ENCODE results near the gene SLC6A13. TPM values are rescaled to one million over a fixed set of nuclear protein-coding genes. Genes with fewer than 3 reads are reported as not detected.

SLC6A13 gene
- total RNA-seq, 1 experiment from 2014 or later: not detected

DNA sequence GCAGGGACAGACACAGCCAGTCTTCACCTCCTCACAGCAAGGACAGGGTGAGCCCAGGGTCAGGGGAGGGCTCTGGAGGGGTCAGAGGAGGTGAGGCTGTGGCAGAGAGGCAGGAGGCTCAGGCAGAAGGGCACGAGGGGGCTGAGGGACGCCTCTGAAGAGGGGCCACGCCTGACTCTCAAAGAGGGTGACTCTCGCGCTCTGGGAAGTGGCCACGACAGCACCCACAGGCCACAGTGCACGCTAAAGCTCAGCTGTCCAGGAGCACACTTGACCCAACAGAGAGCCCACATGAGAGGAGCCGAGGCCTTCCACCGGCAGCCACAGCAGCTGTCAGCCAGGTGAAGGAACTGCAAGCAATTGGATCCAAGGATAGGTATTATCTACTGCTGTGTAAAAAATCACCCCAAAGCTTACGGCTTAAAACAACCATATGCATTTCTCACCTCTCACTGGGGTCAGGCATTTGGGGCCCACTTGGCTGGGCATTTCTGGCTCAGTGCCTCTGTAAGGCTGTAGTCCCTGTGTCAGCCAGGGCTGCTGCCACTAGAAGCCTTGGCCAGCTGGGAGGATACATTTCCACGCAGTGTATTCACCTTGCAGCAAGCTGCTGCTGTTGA, 76.5 kb downstream of the SLC6A13 start:
- Histone ChIP-seq H3K4me2 (no peak overlapping the region), H3K9me3 (ENCODE audit: insufficient read depth, low read depth) (no peaks in the 10 kb centered on the region), H3K4me1 (replicated peaks; ENCODE audit: insufficient read depth) (peaks cover 12% of the 10 kb centered on the region), H3K27me3 (ENCODE audit: insufficient read depth, low read depth) (peaks cover 20% of the 10 kb centered on the region), H3F3A (ENCODE audit: insufficient read depth, low read depth) (peaks cover 8% of the 10 kb centered on the region; the same call in 1 of the 2 replicates), H2AFZ (no peak overlapping the region), H3K4me3 (no peak overlapping the region), H3K27ac (no peak overlapping the region), H3K9me2 (ENCODE audit: insufficient read depth) (no peaks in the 10 kb centered on the region), H4K20me1 (ENCODE audit: insufficient read depth) (no peaks in the 10 kb centered on the region), H3K36me3 (ENCODE audit: low read depth) (no peaks in the 10 kb centered on the region), H3K79me2 (ENCODE audit: low read depth) (no peaks in the 10 kb centered on the region)
- TF ChIP-seq CTCF (conservative IDR thresholded peaks at IDR 0.05): no peak
- CTCF ChIA-PET: no interaction called here
- BruUV-seq (replicated peaks): no TSS peak
- intact Hi-C loops (cut with micrococcal nuclease; ENCODE audit: unreplicated experiment): no loop called here
- no peak for DNase-seq
- POLR2A ChIA-PET (ENCODE audit: unreplicated experiment): no interaction called here

DNA sequence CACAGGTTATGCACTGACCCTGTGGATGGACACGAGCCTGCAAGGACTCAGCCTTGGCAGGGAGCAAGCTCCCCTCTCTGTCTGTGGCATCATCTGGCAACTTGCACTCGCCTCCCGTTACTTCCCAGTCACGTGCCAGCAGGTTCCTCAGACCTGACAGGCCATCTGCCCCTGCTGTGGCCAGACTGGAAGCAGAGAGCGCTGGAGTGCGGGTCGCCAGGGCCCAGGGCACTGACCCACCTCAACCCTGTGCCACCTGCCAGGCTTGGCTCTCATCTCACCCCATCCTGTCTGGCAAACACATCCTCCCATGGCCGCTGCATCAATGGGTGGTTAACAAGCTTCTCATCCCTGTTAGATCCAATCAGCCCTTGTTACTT, 77.1 kb downstream of the SLC6A13 start:
- intact Hi-C loops (cut with micrococcal nuclease; ENCODE audit: unreplicated experiment): no loop called here
- no TSS peak for BruUV-seq (replicated peaks)
- no peaks in the 10 kb centered on the region for H4K20me1 ChIP-seq (ENCODE audit: insufficient read depth)

DNA sequence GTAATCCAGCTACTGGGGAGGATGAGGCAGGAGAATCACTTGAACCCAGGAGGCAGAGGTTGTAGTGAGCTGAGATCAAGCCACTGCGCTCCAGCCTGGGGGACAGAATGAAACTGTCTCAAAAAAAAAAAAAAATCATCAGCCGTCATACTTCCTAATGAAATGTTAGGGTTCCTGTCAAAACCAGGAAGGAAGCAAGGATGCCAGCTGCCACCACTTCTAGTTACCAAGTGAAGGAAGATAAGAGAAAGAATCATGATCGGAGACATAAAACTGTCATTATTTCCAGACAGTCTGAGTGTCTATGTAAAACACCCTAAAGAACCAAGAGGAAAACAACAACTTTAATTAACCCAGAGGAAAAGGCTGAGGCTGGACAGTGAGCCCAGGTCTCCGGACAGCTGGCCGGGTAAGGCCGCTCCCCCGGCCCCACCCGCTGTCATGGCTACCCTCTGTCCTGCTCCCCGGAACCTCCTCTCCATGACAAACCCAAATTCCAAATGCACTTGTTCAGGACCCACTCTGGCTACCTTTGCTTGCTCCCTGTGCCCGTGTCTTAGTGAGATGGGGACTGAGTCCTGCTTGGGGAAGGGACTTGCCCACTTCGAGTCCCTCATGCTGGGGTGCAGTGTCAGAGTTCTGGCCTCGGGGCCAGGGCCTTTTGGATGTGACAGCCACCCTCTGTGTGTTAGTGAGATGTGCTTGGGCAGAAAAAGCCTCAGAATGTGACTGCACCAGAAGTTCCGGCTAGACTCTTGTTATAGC, 77.6 kb downstream of the SLC6A13 start:
- ChIA-PET CTCF (no interaction called here), POLR2A (ENCODE audit: unreplicated experiment) (no interaction called here)
- no peak overlapping the region for H3K4me2 ChIP-seq
- H3K27ac ChIP-seq: no peak overlapping the region
- H3K27me3 ChIP-seq (ENCODE audit: insufficient read depth, low read depth): peaks cover 8% of the 10 kb centered on the region
- BruUV-seq (replicated peaks): no TSS peak
- H4K20me1 ChIP-seq (ENCODE audit: insufficient read depth): no peaks in the 10 kb centered on the region
- H2AFZ ChIP-seq: no peak overlapping the region
- H3K9me2 ChIP-seq (ENCODE audit: insufficient read depth): no peaks in the 10 kb centered on the region
- intact Hi-C loops (cut with micrococcal nuclease; ENCODE audit: unreplicated experiment): no loop called here
- no peak overlapping the region for H3K4me3 ChIP-seq
- peaks cover 8% of the 10 kb centered on the region; the same call in 1 of the 2 replicates for H3F3A ChIP-seq (ENCODE audit: insufficient read depth, low read depth)
- H3K9me3 ChIP-seq (ENCODE audit: insufficient read depth, low read depth): no peaks in the 10 kb centered on the region
- H3K36me3 ChIP-seq (ENCODE audit: low read depth): no peaks in the 10 kb centered on the region
- TF ChIP-seq EZH2 (IDR thresholded peaks at IDR 0.05; ENCODE audit: low read depth): no peak
- no peak for TF ChIP-seq CTCF (conservative IDR thresholded peaks at IDR 0.05)
- H3K79me2 ChIP-seq (ENCODE audit: low read depth): no peaks in the 10 kb centered on the region
- peaks cover 12% of the 10 kb centered on the region for H3K4me1 ChIP-seq (replicated peaks; ENCODE audit: insufficient read depth)
- no peak for DNase-seq

More for the DNA sequence above, 77.1 kb downstream of the SLC6A13 start:
- no peaks in the 10 kb centered on the region for H3K9me2 ChIP-seq (ENCODE audit: insufficient read depth)
- ChIA-PET POLR2A (ENCODE audit: unreplicated experiment) (no interaction called here), CTCF (no interaction called here)
- no peak overlapping the region for H2AFZ ChIP-seq
- TF ChIP-seq EZH2 (IDR thresholded peaks at IDR 0.05; ENCODE audit: low read depth): no peak
- TF ChIP-seq CTCF (conservative IDR thresholded peaks at IDR 0.05): no peak
- H3K4me3 ChIP-seq: no peak overlapping the region
- DNase-seq: no peak
- peaks cover 12% of the 10 kb centered on the region for H3K4me1 ChIP-seq (replicated peaks; ENCODE audit: insufficient read depth)
- no peaks in the 10 kb centered on the region for H3K36me3 ChIP-seq (ENCODE audit: low read depth)
- no peaks in the 10 kb centered on the region for H3K79me2 ChIP-seq (ENCODE audit: low read depth)
- H3K27me3 ChIP-seq (ENCODE audit: insufficient read depth, low read depth): peaks cover 14% of the 10 kb centered on the region
- peaks cover 8% of the 10 kb centered on the region; the same call in 1 of the 2 replicates for H3F3A ChIP-seq (ENCODE audit: insufficient read depth, low read depth)
- H3K27ac ChIP-seq: no peak overlapping the region
- no peak overlapping the region for H3K4me2 ChIP-seq
- H3K9me3 ChIP-seq (ENCODE audit: insufficient read depth, low read depth): no peaks in the 10 kb centered on the region

All from PC-9 (cell line).